A549 (cell line): ENCODE data around the gene SMTNL2. TPM values are rescaled to one million over a fixed set of nuclear protein-coding genes. Genes with fewer than 3 reads are reported as not detected.

ENCODE experiments used
- ATAC-seq, 2 experiments: fragments of 200-7000 bp in 1 of 2; fragments of >200 bp in 1 of 2; cut with Nextera tagmentation in 1 of 2; cut with Tn5 transposase in 1 of 2; 3 replicates each; pipeline versions ENCODE4 v1.8.0 to v1.9.1; 2018 to 2020; ENCODE audit warnings: mild to moderate bottlenecking in 1 of 2, moderate library complexity in 1 of 2
- CTCF ChIA-PET: fragments of 300-600 bp; sonication (Branson Sonifier 250); formaldehyde crosslinking; extraction: SDS; loops from one replicate; lab custom pipeline; 2021; ENCODE audit warnings: antibody characterized with exemption, inconsistent platforms; lab: Yijun Ruan, JAX
- POLR2A ChIA-PET: fragments of 350-600 bp; formaldehyde crosslinking; extraction: SDS; loops from one replicate; lab custom pipeline; 2021; ENCODE audit warnings: antibody characterized with exemption, inconsistent platforms; lab: Yijun Ruan, JAX
- DNase-seq, 2 experiments: peaks; one replicate each; pipeline versions ENCODE4 v3.0.0 to v3.0.0-alpha.2; 2011 to 2016; ENCODE audit warnings: low read depth in 1 of 2, low spot score in 1 of 2
- FAIRE-seq: peaks from 2 replicates; lab custom pipeline; 2011; peaks lifted over from hg19 to GRCh38; lab: Jason Lieb, UNC
- H3K27ac ChIP-seq, 2 experiments: fragments of >200 bp; sonication (Bioruptor Twin); formaldehyde crosslinking; 3 replicates each; pipeline ENCODE4 v1.5.1; 2016 to 2017
- H3K4me1 ChIP-seq: fragments of >200 bp; sonication (Bioruptor Twin); formaldehyde crosslinking; 3 replicates; pipeline ENCODE4 v1.6.1; 2016
- H3K4me2 ChIP-seq: fragments of >200 bp; sonication (Bioruptor Twin); formaldehyde crosslinking; 3 replicates; pipeline ENCODE4 v1.6.1; 2016
- H3K4me3 ChIP-seq: fragments of >200 bp; sonication (Bioruptor Twin); formaldehyde crosslinking; 3 replicates; pipeline ENCODE4 v1.5.1; 2016
- H3K9me3 ChIP-seq: fragments of >200 bp; sonication (Bioruptor Twin); formaldehyde crosslinking; 3 replicates; pipeline ENCODE4 v1.6.1; 2016
- BHLHE40 ChIP-seq: IDR thresholded peaks from 2 replicates; pipeline ENCODE4 v1.6.1; 2012; ENCODE audit warnings: low read depth, low read length, inconsistent platforms
- CBX8 ChIP-seq: fragments of 200-600 bp; sonication (generic); IDR thresholded peaks from 2 replicates; pipeline ENCODE4 v1.6.1; 2016
- CHD2 ChIP-seq: fragments of 150-350 bp; IDR thresholded peaks from 2 replicates; pipeline ENCODE4 v1.6.1; 2014; ENCODE audit warnings: low read length; ENCODE audit not compliant: partially characterized antibody
- CHD4 ChIP-seq: fragments of 200-600 bp; sonication (generic); IDR thresholded peaks from 2 replicates; pipeline ENCODE4 v1.6.1; 2016; ENCODE audit warnings: antibody characterized with exemption, mild to moderate bottlenecking, borderline replicate concordance
- EHF ChIP-seq: fragments of 250-450 bp; sonication (Bioruptor Pico); IDR thresholded peaks from 2 replicates; pipeline ENCODE4 v1.5.0; 2020; ENCODE audit warnings: mild to moderate bottlenecking
- EHMT2 ChIP-seq: fragments of 200-600 bp; sonication (generic); IDR thresholded peaks from 2 replicates; pipeline ENCODE4 v1.6.1; 2016; ENCODE audit warnings: antibody characterized with exemption, low read depth, mild to moderate bottlenecking, moderate library complexity
- FOSB ChIP-seq: fragments of 250-450 bp; sonication (Bioruptor Pico); IDR thresholded peaks from 2 replicates; pipeline ENCODE4 v1.5.0; 2020; ENCODE audit warnings: mild to moderate bottlenecking, moderate library complexity
- FOSL2 ChIP-seq, 2 experiments: fragments of 450-650 bp in 1 of 2; fragments of >200 bp in 1 of 2; sonication (Bioruptor Twin) in 1 of 2; formaldehyde crosslinking; IDR thresholded peaks; 2 replicates each; pipeline versions ENCODE4 v1.5.0 to v1.6.1; 2016 to 2020; ENCODE audit warnings: mild to moderate bottlenecking in 1 of 2, moderate library complexity in 1 of 2
- FOXS1 ChIP-seq: fragments of 250-450 bp; sonication (Bioruptor Pico); IDR thresholded peaks from 2 replicates; pipeline ENCODE4 v1.5.0; 2020; ENCODE audit warnings: mild to moderate bottlenecking, moderate library complexity
- GATA3 ChIP-seq: IDR thresholded peaks from 2 replicates; pipeline ENCODE4 v1.6.1; 2012; ENCODE audit warnings: borderline replicate concordance
- HOXB13 ChIP-seq: fragments of 250-450 bp; sonication (Bioruptor Pico); IDR thresholded peaks from 2 replicates; pipeline ENCODE4 v1.5.0; 2020; ENCODE audit warnings: low read depth, mild to moderate bottlenecking, moderate library complexity
- JUNB ChIP-seq: fragments of >200 bp; sonication (Bioruptor Twin); formaldehyde crosslinking; IDR thresholded peaks from 2 replicates; pipeline ENCODE4 v1.6.1; 2016
- MAFK ChIP-seq: fragments of 450-650 bp; IDR thresholded peaks from 2 replicates; pipeline ENCODE4 v1.6.1; 2014; ENCODE audit not compliant: partially characterized antibody
- MAZ ChIP-seq: fragments of 150-350 bp; IDR thresholded peaks from 2 replicates; pipeline ENCODE4 v1.6.1; 2014; ENCODE audit warnings: antibody characterized with exemption, low read depth, low read length, borderline replicate concordance
- NR3C1 ChIP-seq: fragments of >200 bp; sonication (Bioruptor Twin); formaldehyde crosslinking; IDR thresholded peaks from 3 replicates; pipeline ENCODE4 v1.6.1; 2017
- PHF8 ChIP-seq: fragments of 200-600 bp; sonication (generic); IDR thresholded peaks from 2 replicates; pipeline ENCODE4 v1.6.1; 2016; ENCODE audit warnings: low read depth, mild to moderate bottlenecking, antibody characterized with exemption, moderate library complexity, borderline replicate concordance
- POLR2AphosphoS2 ChIP-seq: conservative IDR thresholded peaks from 2 replicates; pipeline ENCODE4 v1.6.1; 2012; ENCODE audit warnings: low read length, improper control_type of control experiment, inconsistent platforms
- RARB ChIP-seq: fragments of 250-450 bp; sonication (Bioruptor Pico); IDR thresholded peaks from 2 replicates; pipeline ENCODE4 v1.8.0; 2021; ENCODE audit warnings: mild to moderate bottlenecking, moderate library complexity
- RFX5 ChIP-seq: fragments of 450-650 bp; IDR thresholded peaks from 2 replicates; pipeline ENCODE4 v1.7.1; 2014; ENCODE audit warnings: antibody characterized with exemption, mild to moderate bottlenecking, moderate library complexity
- RNF2 ChIP-seq: fragments of 200-600 bp; sonication (generic); IDR thresholded peaks from 2 replicates; pipeline ENCODE4 v1.6.1; 2016; ENCODE audit warnings: low read depth, mild to moderate bottlenecking, antibody characterized with exemption, moderate library complexity, borderline replicate concordance
- SREBF2 ChIP-seq: fragments of 450-650 bp; IDR thresholded peaks from 2 replicates; pipeline ENCODE4 v1.6.1; 2014; ENCODE audit warnings: mild to moderate bottlenecking, moderate library complexity
- TP53 ChIP-seq: fragments of 250-450 bp; sonication (Bioruptor Pico); IDR thresholded peaks from 2 replicates; pipeline ENCODE4 v1.5.0; 2021; ENCODE audit warnings: mild to moderate bottlenecking, moderate library complexity
- ZC3H11A ChIP-seq: fragments of 450-650 bp; IDR thresholded peaks from 2 replicates; pipeline ENCODE4 v1.6.1; 2014; ENCODE audit warnings: antibody characterized with exemption, mild to moderate bottlenecking
- ZFP36 ChIP-seq: fragments of 450-650 bp; IDR thresholded peaks from 2 replicates; pipeline ENCODE4 v1.6.1; 2014; ENCODE audit warnings: borderline replicate concordance; ENCODE audit not compliant: partially characterized antibody
- WGBS: methylation state at CpG from one replicate; pipeline ENCODE4 v1.1.6; 2017; ENCODE audit errors: missing lambda C conversion rate; 5-methylcytosine and 5-hydroxymethylcytosine counted together
- polyA plus RNA-seq, 4 experiments: library from polyadenylated mRNA; depleted of rRNA in 3 of 4; stranded (reverse); fragments of >200 nt; fragmentation: RNase III in 1 of 4; extraction: RNeasy Plus Mini Kit Qiagen cat#74134 plus additional on column Dnase treatment in 1 of 4; gene quantifications; 2 replicates in 3 of 4; 3 replicates in 1 of 4; pipeline ENCODE4 v1.2.3, GENCODE V29; 2011 to 2017
- TF ChIP-seq, protein P1 (sequence below): fragments of 250-450 bp; sonication (Bioruptor Pico); IDR thresholded peaks from 2 replicates; pipeline ENCODE4 v1.5.0; 2021; ENCODE audit warnings: mild to moderate bottlenecking, moderate library complexity, borderline replicate concordance

Gene SMTNL2
- polyA plus RNA-seq, 2 of the 4 experiments (the other 2 are of a cell fraction): 0.05 to 0.06 TPM

- TF ChIP-seq PHF8: no peak
- TF ChIP-seq NR3C1: no peak
- no peak for TF ChIP-seq RARB
Observed at GRCh38 chr17:4559966-4560365, 24.4 kb upstream of the SMTNL2 start (continued).

DNA sequence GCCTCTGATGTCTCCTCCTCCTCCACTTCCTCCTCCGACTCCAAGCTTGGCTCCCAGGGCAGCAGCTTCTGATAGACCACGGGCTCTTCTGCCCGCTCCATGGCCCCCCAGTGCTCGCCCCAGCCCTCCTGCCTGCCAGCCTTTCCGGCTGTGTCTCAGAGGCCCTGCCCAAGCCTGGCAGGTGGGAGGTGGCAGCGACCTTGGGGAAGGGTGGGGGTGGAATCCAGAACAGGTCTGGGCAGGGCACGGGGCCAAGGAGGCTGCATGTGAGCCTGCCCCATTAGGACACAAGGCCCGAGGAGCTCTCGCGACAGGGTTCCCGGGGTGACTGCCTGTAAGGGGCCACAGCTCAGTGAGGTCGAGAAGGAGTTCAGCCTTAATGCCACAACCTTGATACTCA, 23.9 kb upstream of the SMTNL2 start, which contains the start of gene GGT6:
GGT6 (minus strand) TSS at position 157 of the 400 bp plus-strand sequence; CDS start at position 101, 56 bp downstream.
- H3K4me3 ChIP-seq: no peak within 1 kb of the TSS
- no peaks in the 10 kb centered on the region for H3K9me3 ChIP-seq
- DNase-seq: no peak
- no peak for ATAC-seq
- CTCF ChIA-PET: interaction anchor here (0.7 to 1.6 kb wide), 6 partner anchors 10 to 88 kb away, joined by 3 to 5 read pairs (median 4); no protein-coding TSS in a partner anchor
- H3K4me2 ChIP-seq: no peak within 1 kb of the TSS
- POLR2A ChIA-PET: no interaction called here
- no peak within 1 kb of the TSS for H3K27ac ChIP-seq
- H3K4me1 ChIP-seq: peaks cover 5% of the 10 kb centered on the region
- TF ChIP-seq GATA3: no peak
- TF ChIP-seq MAFK: no peak
- TF ChIP-seq MAZ: no peak
- no peak for TF ChIP-seq BHLHE40
- no peak for TF ChIP-seq CHD4
- no peak for TF ChIP-seq EHMT2
- TF ChIP-seq CBX8: no peak
- FAIRE-seq: no peak
- WGBS: 83% methylated on average over 11 of the region's 12 CpGs

DNA sequence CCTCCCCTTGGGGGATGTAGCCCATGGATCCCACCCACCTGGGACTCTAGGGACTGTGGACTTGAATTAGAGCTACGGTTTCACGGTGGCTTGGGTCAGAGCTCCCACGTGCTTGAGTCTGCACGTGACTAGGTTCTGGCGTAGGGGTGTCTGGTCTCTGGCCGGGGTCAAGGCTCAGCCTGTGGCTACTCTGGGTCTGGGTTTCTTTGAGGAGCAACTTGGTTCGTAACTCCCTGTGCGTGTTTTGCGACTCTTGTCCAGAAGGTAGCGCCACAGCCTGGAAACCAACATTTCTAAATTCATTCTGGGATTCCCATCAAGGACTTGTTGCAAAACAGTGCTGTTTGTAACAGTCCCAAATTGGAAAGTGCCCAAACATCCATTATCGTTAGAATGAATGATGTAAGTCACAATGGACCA, 23.5 kb upstream of the SMTNL2 start:
- TF ChIP-seq FOSL2 (IDR thresholded peaks at IDR 0.05): no peak
- TF ChIP-seq FOSL2 (CRISPR knock-in tag; IDR thresholded peaks at IDR 0.05): no peak
- no peak for TF ChIP-seq MAFK
- no peak for TF ChIP-seq RFX5
- TF ChIP-seq CHD2: no peak
- no peak for TF ChIP-seq FOSB (CRISPR knock-in tag)
- 77% methylated on average over 11 of the region's 11 CpGs for WGBS
- ATAC-seq: no peak
- Histone ChIP-seq H3K9me3 (no peaks in the 10 kb centered on the region), H3K4me1 (peaks cover 5% of the 10 kb centered on the region), H3K4me2 (no peak overlapping the region), H3K4me3 (no peak overlapping the region), H3K27ac (no peak overlapping the region)
- DNase-seq: no peak
- no peak for FAIRE-seq
- ChIA-PET CTCF (interaction anchor here (0.7 to 1.1 kb wide), 6 partner anchors 10 to 87 kb away, joined by 3 to 5 read pairs (median 4); no protein-coding TSS in a partner anchor), POLR2A (no interaction called here)

GRCh38 chr17:4562015-4562969, 22.0 kb upstream of the SMTNL2 start:
- Histone ChIP-seq H3K4me1 (0 out of 3 replicates have a peak, but pooled peaks cover 4% of the 10 kb centered on the region), H3K9me3 (no peaks in the 10 kb centered on the region), H3K27ac (no peak overlapping the region), H3K4me3 (no peak overlapping the region), H3K4me2 (0 out of 3 replicates have a peak overlapping the region, but pooled peaks have one; percentile 1)
- ATAC-seq: no peak
- ChIA-PET POLR2A (no interaction called here), CTCF (interaction anchor here (0.6 to 2.5 kb wide), 9 partner anchors 15 to 141 kb away, joined by 3 to 23 read pairs (median 3); partner anchors contain the start of gene SMTNL2)
- no peak for FAIRE-seq
- 66% methylated on average over 8 of the region's 8 CpGs for WGBS
- TF ChIP-seq, protein P1, sequence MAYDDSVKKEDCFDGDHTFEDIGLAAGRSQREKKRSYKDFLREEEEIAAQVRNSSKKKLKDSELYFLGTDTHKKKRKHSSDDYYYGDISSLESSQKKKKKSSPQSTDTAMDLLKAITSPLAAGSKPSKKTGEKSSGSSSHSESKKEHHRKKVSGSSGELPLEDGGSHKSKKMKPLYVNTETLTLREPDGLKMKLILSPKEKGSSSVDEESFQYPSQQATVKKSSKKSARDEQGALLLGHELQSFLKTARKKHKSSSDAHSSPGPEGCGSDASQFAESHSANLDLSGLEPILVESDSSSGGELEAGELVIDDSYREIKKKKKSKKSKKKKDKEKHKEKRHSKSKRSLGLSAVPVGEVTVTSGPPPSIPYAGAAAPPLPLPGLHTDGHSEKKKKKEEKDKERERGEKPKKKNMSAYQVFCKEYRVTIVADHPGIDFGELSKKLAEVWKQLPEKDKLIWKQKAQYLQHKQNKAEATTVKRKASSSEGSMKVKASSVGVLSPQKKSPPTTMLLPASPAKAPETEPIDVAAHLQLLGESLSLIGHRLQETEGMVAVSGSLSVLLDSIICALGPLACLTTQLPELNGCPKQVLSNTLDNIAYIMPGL (CRISPR knock-in tag): no peak
- TF ChIP-seq CHD2: no peak
- no peak for TF ChIP-seq JUNB
- TF ChIP-seq FOSB (CRISPR knock-in tag): no peak
- TF ChIP-seq GATA3: no peak
- TF ChIP-seq RNF2: no peak
- TF ChIP-seq POLR2AphosphoS2: no peak
- no peak for TF ChIP-seq TP53 (CRISPR knock-in tag)
- no peak for TF ChIP-seq SREBF2
- no peak for TF ChIP-seq PHF8
- TF ChIP-seq EHF (CRISPR knock-in tag): no peak
- no peak for TF ChIP-seq ZFP36
- TF ChIP-seq HOXB13 (CRISPR knock-in tag): no peak
- TF ChIP-seq FOXS1: no peak
- no peak for TF ChIP-seq RFX5
- no peak for TF ChIP-seq ZC3H11A
- TF ChIP-seq EHMT2: no peak
- no peak for TF ChIP-seq FOSL2 (IDR thresholded peaks at IDR 0.05)
- no peak for TF ChIP-seq FOSL2 (CRISPR knock-in tag; IDR thresholded peaks at IDR 0.05)
- TF ChIP-seq, all 56 proteins: peak for 0
- DNase-seq: no peak
